AG04449 (cell line): ENCODE data around the gene PEAK1.

Source experiments
- CTCF ChIA-PET: fragments of 350-600 bp; formaldehyde crosslinking; extraction: SDS; loops from one replicate; lab custom pipeline; 2021; ENCODE audit warnings: antibody characterized with exemption; lab: Yijun Ruan, JAX
- POLR2A ChIA-PET: fragments of 400-600, 350-600 bp; formaldehyde crosslinking; extraction: SDS; loops from one replicate; lab custom pipeline; 2020; ENCODE audit warnings: antibody characterized with exemption, inconsistent platforms; lab: Yijun Ruan, JAX
- DNase-seq: peaks from one replicate; pipeline ENCODE4 v3.0.0-alpha.2; 2010; ENCODE audit warnings: low read depth, low spot score
- H3K4me3 ChIP-seq: 2 replicates; pipeline ENCODE4 v1.5.1; 2011; ENCODE audit warnings: low read depth, mild to moderate bottlenecking, control low read depth, low read length
- CTCF ChIP-seq: IDR thresholded peaks from one replicate; pipeline ENCODE4 v1.5.1; 2011; ENCODE audit warnings: mild to moderate bottlenecking, moderate library complexity, low read length, control low read depth, inconsistent platforms; ENCODE audit not compliant: insufficient read depth; ENCODE audit errors: missing control alignments

The PEAK1 gene

GRCh38 chr15:77243716-77244401, 176.0 kb downstream of the PEAK1 start:
- POLR2A ChIA-PET = no interaction called here
- CTCF ChIA-PET = interaction anchor here (1.0 to 1.2 kb wide), 3 partner anchors 97 to 299 kb away, joined by 3 read pairs; no protein-coding TSS in a partner anchor
- TF ChIP-seq CTCF = no peak
- no peak overlapping the region for H3K4me3 ChIP-seq
- DNase-seq = no peak

DNA sequence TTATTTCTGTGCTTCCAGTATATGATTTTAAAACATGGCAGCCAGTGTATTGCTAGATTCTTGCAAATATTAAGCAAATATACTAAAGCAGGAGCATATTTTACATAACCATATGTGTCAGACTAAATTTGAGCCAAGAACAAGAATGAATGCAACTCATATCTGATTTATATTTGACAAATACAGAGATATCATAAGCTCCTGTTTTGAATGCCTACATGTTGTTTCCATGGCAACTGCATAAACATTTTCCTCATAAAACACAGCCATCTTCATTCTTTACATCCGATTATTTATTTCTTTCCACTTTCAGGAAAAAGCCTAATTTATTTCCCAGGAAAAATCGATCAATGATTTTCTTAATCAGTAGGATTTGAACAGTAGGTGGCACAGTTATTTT, 176.8 kb downstream of the PEAK1 start:
- CTCF ChIA-PET = interaction anchor here (1.0 to 1.2 kb wide), 2 partner anchors 254 to 300 kb away, joined by 3 read pairs; no protein-coding TSS in a partner anchor
- no peak for DNase-seq
- H3K4me3 ChIP-seq = no peak overlapping the region
- POLR2A ChIA-PET = no interaction called here
- no peak for TF ChIP-seq CTCF

GRCh38 chr15:77239882-77240608, 179.9 kb downstream of the PEAK1 start:
- no peak for DNase-seq
- CTCF ChIA-PET = interaction anchor here (1.0 kb wide), 2 partner anchors 8 to 257 kb away, joined by 3 read pairs; no protein-coding TSS in a partner anchor
- POLR2A ChIA-PET = no interaction called here
- H3K4me3 ChIP-seq = no peak overlapping the region
- TF ChIP-seq CTCF = no peak

DNA sequence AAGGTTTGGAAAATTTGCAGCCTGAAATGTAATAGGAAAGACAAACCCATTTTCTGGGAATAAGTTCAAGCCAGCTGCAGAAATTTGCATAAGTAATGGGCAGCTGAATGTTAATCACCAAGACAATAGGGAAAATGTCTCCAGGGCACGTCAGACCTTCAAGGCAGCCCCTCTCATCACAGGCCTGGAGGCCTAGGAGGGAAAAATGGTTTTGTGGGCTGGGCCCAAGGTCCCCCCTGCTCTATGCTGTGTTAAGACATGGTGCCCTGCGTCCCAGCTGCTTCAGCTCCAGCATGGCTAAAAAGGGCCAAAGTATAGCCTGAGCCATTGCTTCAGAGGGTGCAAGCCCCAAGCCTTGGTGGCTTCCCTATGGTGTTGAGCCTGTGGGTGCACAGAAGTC, 184.3 kb downstream of the PEAK1 start:
- ChIA-PET POLR2A (no interaction called here), CTCF (no interaction called here)
- TF ChIP-seq CTCF = no peak
- no peak for DNase-seq
- no peak overlapping the region for H3K4me3 ChIP-seq

GRCh38 chr15:77228828-77229227, 191.1 kb downstream of the PEAK1 start:
- DNase-seq = no peak
- no peak overlapping the region for H3K4me3 ChIP-seq
- ChIA-PET CTCF (no interaction called here), POLR2A (no interaction called here)
- no peak for TF ChIP-seq CTCF

- POLR2A ChIA-PET = no interaction called here
- no peak for TF ChIP-seq CTCF
- CTCF ChIA-PET = no interaction called here
- DNase-seq = no peak
- no peak overlapping the region for H3K4me3 ChIP-seq
These were observed 193.3 kb downstream of the PEAK1 start for GRCh38 chr15:77226652-77227051.
